Limb (tissue), 2 donors: Measurements from ENCODE around the gene SARDH.
"Not testable (repeated sequence)": the region's sequence is repeated elsewhere in the genome, so short reads cannot be mapped to it uniquely, and the experiment has no call there.

ENCODE experiments used
- DNase-seq, 2 donors: peaks; one replicate each; pipeline ENCODE4 v3.0.0-alpha.2; 2016; ENCODE audit errors: extremely low spot score in 2 of 2

SARDH gene

DNA sequence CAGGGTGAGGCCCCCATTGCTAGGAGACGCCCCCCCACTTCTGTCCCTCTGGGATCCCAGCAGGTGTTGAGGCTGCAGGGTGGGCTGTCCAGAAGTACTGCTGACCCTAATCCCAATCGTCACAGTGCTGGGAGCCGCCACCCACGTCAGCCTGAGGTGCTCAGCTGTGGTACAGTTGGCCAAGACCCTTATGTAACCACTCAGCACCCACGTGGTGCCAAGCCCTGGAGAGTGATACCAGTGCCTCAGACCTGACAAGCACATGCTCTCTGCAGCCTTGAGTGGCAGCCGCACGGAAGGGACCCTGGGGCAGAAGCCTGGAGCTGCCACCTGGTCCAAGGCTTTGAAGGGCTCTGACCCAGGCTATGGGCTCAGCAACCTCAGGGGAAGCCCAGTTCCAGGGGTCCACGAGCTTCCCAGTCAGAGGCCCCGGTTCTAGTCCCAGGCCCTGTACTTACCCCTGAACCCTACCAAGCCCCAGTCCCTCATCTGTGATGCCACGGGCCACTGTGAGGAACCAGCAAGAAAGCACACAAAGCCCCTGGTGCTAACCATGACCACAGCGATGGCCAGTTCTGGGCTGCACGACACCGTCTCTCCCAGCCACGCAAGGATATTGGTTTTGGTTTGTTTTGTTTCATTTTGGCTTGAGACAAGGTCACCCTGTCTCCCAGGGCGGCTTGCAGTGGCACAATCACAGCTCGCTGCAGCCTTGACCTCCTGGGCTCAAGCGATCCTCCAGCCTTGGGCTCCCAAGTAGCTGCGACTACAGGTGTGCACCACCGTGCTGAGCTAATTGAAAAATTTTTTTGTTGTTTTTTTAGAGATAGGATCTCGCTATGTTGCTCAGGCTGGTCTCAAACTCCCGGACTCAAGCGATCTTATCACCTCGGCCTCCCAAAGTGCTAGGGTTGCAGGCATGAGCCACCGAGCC is 51.2 kb downstream of the SARDH start:
- no peak for DNase-seq

DNA sequence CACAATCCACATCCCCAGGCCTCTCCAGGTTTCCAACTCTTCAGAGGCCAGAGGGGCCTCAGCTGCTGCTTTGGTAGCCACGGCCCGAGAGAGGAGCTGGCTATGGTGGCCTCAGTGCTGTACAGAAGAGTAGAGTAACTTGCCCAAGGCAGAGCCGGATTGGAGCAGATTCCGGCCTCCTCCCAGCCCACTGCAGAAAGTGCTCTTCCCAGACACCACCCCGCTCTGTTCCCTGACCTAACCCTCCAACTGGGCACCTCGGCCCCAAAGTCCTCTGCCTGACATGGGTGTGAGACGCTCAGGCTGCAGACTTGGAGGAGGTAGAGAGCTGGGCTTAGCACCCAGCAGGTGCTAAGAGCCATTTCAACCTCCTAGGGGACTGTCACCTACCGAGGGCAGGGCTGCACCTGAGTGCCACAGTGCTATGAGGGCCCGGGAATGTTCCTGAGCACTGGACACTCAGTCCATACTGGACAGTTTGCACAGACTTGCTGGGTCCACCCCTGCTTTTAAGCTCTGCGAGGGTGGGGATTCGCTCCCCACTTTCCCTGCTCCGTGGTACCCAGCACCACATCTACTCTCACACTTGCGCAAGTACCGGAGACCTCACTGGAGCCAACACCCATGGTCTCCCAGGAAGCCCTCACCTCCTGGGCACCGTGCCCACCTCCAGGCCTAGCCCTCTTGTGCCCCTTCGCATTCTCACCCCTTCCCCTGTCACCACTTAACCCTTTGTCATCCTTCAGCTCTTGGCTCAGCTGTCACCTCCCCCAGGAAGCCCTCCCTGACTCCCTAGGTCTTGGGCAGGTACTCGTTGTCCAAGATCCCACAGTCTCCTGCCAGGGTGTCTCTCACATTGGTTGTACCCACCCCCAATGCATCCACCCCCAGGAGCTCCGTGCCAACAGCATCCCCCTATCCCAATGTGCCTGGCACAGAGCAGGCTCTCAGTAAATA is 52.2 kb downstream of the SARDH start:
- DNase-seq, result no peak

DNA sequence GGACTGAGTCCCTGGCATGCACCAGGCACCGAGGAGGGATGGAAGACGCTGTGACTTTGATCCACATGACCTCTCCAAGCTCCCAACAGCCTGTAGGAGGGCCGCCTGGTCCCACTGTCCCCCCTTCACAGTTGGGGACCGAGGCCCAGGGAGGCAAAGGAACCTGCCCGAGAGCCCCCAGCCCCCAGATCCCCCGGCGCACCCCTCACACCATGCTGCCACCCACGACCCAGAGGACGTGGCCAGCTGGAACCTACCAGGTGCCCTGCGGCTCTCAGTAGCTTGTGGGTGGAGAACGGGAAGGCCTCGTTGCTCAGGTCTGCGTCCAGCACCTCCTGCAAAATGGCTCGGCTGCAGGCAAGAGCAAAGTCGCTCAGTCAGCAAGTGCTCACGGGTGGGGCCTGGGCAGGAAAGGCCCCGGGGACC is 53.2 kb downstream of the SARDH start:
- no peak for DNase-seq

DNA sequence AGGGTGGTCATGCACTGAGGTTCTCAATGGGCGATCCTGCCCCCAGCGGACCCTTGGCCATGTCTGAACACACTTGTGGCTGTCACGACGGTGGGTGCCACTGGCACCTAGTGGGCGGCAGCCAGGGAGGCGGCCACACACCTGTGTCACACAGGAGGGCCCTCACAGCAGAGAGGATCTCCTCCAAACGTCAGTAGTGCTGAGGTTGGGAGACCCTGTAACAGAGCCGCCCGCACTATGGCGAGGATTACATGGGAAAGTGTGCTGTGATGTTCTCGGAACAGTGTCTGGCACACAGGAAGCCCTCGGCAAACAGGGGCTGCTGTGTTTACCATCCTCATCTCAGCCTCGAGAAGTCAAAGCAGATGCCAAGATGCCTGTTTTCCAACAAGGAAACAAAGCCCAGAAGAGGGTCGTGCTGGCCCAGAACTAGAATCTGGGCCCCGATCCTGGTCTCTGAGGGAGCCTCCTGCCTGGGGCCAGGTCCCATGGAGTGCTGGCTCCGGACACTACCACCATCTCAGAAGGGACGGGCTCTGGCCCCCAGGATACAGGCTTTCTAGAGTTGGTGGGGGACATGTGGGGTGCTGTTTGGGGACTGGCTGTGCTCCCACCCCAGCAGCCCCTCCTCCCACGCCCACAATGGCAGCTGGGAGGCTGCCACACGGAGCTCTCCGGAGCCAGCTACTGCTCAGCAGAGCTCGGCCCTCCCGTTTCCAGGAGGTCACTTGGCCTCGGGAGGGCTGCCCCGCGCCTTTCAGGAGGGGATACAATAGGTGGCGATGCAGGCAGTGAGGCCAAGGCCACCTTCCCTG is 53.8 kb downstream of the SARDH start:
- no peak for DNase-seq

DNA sequence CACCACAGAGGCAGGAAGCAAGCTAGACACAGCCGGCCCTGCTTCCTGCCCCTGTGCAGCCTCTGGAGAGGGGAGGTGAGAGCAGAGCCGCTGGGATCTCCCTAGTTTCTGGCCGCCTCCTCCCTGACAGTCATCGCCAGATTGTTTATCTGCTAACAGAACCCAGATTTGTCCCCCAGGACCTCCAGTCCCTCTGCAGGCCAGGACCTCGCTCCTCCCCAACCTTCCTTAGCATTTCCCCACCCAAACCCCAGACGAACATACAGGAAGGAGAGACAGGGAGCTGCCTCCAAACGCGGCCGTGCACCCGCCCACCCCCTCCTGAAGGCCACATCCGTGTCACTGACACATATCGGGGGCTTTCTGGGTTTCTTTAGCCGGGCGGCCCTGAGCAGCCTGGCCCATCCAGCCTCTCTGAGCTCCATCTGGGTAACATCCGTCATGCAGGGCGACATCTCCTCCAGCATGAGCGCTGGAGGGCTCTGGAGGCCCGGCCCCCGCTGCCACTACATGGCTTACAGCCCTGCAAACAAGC is 54.5 kb downstream of the SARDH start:
- no peak for DNase-seq

DNA sequence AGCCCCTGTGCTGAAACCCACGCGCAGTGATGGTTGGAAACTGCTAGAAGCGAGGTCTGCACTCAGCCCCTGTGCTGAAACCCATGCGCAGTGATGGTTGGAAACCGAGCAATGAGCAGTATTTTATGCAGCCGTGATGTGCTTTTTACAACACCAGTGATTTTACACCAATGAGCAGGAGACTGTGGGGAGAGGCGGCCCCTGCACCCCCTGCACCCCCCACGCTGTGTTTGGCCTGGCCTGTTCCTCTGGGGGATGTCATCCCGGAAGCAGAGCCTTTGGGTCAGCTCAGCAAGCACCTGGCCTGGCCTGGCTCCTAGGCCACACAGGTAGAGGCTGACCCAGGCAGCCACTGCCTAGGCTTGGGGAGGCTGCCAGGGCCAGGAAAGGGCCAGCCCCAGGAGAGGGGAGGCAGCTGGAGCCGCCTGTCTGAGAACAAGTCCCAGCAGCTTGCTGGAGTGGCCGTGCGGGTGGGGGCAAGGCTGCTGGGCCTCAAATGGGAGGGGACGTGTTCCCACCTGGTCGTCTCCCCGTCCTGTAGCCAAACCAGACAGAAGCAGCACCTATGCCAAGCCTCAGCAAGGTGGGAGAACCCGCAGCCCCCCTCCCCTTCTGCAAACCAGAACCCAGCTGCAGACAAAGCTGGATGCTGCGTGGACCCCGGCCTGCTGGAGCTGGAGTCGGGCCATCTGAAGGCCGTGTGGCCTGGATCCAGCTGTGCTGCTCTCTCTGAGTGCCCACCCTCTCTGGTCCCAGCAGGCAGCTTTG is 55.1 kb downstream of the SARDH start:
- DNase-seq, result peak in 1 of 2 donors; percentile 38

DNA sequence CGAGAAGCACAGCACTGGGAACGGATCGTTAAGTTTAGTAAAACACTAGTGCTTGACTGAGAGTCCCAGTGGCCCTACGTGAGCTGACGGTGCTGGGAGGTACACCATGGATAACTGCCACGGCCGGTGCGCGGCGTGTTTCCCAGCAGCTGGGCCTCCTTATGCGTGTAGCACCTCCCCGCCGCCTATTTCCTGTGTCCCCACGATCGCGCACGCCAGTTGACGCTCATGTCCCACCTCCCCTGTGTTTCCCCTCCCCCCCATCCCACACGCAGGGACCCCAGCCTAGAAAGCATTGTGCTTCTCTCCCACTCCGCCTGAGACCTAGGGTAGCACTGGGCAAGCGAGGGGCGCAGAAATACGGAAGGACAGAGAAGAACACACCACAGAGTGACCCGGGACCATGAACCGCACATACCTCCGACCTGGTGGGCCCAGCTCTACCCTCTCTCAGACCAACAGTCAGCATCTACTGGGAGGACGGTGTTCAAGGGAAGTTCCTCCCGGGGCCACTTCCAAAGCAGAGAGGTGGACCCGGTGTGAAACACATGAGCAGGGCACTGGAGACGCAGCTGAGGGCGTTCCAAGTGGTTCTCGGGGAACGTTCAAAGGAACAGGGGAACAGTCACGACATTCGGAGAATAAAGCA is 56.4 kb downstream of the SARDH start:
- DNase-seq, result no peak

DNA sequence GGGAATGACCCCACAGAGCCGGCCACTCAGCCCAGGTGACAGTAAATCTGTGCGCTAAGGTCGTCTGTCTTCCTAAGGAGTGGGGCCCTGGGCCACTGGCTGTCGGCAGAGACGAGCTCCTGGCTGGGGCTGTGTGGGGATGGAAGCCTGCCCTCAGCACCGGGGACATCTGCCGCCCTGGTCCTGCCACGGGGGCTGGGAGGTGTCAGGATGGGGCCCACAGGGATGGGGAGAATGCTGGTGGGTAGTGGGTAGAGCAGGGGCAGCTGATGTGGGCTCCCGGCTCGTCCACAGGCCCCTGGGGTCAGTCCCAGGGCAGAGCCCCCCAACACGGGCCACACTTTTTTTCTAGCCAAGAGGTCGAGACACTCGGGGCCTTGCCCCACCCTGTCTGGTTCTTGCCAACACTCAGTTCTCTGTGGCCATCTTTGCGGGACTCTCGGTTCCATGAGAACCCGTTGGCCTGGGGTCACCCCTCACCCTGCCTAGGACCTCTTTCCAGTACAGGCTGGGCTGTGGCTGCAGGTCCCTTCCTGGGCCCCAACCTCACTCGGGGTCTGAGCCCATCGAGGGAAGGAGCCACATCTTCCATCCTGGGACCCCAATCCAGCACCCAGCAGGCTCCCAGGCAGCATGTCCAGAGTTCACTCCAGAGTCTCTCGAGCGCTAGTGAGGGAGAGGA is 57.0 kb downstream of the SARDH start:
- no peak for DNase-seq

DNA sequence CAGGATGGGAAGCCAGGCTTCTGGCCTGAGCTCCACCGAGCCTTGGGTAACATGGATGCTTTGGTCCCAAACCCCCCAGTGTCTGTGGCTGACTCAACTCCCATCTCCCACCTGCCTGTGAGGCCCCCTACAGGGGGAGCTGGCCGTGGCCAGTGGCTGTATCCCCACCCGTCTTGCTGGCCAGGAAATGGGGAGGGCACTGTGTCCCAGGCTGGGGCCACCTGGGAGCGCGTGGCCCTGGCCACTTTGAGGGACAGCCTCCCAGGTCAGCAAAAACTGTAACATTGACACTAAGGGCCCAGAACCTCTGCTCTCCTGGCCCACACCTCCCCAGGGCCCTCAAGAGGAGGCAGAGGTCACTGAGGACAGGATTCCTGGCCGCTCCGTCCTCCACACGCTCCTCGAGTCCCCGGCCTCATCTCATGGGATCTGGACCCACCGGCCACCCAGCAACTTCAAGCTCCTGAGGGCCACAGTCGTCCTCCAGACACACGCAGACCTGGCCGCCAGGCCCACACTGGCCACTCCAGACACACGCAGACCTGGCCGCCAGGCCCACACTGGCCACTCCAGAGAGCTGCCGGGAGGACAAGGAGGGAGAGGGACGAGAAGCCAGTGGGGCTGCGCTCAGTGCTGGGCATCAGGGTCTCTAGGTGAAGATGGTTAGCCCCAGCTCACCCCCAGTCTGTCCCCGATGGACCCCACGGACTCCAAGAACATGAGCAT is 57.7 kb downstream of the SARDH start:
- no peak for DNase-seq

DNA sequence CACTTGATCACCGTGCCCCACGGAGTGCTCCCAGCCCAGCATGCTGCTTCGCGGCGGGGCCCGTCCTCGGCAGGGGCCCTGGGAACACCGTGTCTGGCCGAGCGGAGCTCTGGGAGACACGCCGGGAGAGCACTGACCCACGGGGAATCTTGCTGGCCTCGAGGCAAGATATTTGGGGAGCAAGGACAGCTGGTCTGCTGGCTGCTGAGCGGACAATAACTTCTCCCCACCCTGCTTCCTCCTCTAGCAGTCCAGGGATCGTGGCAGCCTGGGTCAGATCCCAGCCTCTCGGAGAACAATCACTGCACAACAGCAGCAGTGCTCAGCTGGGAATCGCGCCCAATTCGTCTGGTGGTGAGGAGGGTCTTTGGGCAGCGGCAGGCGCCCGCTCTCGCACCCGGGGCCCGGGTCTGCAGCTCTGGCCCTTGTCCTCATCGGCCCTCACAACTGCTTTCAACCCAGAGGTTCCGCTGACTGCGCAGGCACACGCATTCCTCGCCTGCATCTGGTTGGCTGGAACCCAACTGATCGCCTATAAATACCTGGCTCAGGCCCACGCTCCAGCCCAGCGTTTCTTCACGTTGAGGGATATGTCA is 58.6 kb downstream of the SARDH start:
- DNase-seq, result no peak

DNA sequence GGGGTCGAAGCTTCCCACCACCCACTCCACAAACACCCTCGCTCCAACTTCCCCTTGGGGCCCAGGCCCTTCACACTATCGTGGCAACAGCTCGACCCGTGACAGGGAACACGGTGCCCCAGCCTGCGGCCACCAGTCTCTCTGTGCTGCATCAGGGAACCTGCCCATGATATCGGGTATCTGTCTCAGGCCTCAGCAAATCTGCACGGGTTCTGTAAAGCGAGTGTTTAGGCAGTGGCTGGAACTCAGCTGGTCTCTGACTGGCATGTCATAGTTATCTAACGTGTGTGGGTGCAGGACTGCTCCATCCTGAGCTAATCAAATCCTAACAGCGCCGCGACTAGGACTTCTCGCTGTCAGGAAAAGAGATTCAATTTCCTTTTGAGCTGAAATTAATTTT is 59.1 kb downstream of the SARDH start:
- DNase-seq, result no peak

DNA sequence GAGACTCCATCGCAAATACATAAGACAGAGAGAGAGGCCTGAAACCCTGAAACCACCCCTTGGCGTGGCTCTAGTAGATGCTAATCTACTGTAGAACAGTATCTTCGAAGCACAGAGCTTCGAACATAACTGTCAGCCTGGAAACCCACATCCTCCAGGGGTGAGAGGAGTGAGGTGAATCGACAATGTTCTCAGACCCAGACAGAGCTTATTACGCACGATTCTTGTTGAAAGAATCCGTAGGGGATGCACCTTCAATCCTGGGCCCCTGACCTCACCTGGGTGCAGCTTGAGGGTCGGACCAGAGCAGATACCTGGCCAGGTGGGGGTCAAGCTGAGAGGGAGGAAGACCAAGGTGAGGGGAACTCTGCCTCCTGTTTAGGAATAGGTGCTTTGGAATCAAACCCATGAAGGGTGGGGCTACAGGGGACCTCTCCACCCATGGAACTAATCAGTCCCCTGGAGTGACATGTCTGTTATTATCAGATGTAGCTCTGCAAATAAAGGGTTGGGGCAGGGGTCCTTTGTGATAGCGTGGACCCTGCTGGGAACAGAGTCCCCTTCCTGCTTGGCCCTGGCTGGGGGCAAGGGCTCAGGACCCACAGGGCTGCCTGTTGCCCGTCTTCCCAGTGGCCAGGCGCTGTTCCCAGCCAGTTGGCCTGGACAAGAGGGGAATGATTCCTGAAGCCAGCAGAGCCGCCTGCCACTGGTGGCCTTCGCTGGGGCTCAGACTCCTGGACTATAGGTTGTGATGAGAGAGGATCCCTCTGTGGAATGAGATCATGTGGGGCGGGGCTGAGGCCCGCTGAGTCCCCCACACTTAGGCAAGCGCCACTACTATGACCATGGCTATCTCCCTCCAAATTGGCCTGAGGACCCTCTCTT is 60.8 kb downstream of the SARDH start:
- DNase-seq, result no peak

DNA sequence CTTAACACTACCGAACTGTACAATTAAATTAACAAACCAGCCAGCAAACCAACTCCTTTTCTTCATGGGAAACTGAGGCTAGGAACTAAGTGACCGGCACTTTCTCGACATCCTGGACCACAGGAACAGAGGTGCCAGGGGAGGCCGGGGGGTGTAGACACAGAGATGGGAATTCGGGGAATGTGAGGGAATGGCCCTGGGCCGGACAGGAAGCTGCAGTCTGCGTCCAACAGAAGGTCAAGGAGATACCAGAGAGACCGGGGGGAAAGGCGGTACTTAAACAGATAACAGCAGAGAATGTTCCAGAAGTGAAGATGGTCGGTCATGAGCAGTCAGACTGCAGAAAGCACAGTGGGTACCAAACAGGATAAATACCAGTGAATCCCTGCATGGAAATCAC is 61.7 kb downstream of the SARDH start:
- DNase-seq, result no peak

DNA sequence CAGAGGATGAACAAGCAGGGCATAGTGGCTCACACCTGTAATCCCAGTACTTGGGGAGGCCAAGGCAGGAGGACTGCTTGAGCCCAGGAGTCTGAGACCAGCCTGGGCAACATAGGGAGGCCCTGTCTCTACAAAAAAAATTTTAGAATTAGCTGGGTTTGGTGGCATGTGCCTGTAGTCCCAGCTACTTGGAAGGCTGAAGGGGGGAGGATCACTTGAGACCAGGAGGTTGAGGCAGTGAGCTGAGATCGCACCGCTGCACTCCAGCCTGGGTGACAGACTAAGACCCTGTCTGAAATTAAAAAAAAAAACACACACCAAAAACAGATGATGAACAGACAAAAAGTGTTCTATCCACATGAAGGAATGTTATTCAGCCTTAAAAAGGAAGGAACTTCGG is 62.4 kb downstream of the SARDH start:
- DNase-seq, result not testable (repeated sequence)

DNA sequence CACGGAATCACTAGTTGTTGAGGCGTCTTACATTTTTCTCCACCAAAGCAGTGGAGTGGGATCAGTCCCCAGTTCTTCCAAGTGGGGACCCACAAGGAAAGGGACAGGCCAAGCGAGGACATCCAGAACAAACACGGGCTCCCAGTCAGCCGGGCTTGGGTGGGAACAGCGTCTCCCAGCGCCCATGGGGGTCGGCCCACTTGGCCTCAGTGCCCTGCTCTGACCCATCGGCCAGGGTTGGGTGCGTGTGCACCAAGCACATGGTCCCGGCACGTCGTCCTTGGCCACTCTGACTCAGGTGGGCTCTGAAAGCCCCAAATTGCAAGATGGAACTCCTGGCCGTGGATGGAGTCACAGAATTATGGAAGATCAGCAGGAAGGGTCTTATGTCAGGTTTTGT is 64.1 kb downstream of the SARDH start:
- DNase-seq, result no peak

DNA sequence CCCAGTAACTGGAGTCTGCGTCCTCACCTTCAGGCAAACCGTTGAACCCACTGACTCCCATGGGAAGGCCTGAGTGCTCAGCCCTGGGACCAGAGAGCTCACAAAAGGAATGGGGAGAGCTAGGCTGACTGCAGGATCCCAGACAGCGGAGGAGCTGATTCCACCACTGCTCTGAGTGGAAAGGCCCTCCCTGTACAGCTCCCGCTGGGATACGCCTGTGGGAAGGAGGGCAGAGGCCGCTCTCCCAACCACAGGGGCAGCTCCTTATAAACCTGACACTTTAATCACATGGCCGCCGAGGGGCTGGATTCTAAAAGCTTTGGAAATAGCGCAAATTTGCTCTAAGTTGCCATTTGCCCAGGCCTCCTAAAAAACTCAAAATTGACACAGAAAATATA is 64.9 kb downstream of the SARDH start:
- DNase-seq, result no peak
